Ishikawa (cell line): Measurements from ENCODE around the gene SPATA2L.

ENCODE experiments used
- CEBPB ChIP-seq: IDR thresholded peaks from 2 replicates; pipeline ENCODE4 v1.6.1; 2012
- MAX ChIP-seq: IDR thresholded peaks from 2 replicates; pipeline ENCODE4 v1.6.1; 2012
- NFIC ChIP-seq: IDR thresholded peaks from 2 replicates; pipeline ENCODE4 v1.6.1; 2012
- RAD21 ChIP-seq: IDR thresholded peaks from 2 replicates; pipeline ENCODE4 v1.6.1; 2012; ENCODE audit warnings: low read depth
- REST ChIP-seq: IDR thresholded peaks from 2 replicates; pipeline ENCODE4 v1.6.1; 2012; ENCODE audit warnings: low read depth, mild to moderate bottlenecking
- TCF12 ChIP-seq: IDR thresholded peaks from 2 replicates; pipeline ENCODE4 v1.6.1; 2012; ENCODE audit warnings: low read depth
- USF1 ChIP-seq: IDR thresholded peaks from 2 replicates; pipeline ENCODE4 v1.6.1; 2012

- TF ChIP-seq MAX (no peak), TCF12 (no peak), RAD21 (no peak), NFIC (no peak), CEBPB (no peak), USF1 (no peak), REST (no peak)
Observed at GRCh38 chr16:89744813-89745212, 43.3 kb upstream of the SPATA2L start.
